ENCODE measurements around the gene VRK1.

VRK1 gene

DNA sequence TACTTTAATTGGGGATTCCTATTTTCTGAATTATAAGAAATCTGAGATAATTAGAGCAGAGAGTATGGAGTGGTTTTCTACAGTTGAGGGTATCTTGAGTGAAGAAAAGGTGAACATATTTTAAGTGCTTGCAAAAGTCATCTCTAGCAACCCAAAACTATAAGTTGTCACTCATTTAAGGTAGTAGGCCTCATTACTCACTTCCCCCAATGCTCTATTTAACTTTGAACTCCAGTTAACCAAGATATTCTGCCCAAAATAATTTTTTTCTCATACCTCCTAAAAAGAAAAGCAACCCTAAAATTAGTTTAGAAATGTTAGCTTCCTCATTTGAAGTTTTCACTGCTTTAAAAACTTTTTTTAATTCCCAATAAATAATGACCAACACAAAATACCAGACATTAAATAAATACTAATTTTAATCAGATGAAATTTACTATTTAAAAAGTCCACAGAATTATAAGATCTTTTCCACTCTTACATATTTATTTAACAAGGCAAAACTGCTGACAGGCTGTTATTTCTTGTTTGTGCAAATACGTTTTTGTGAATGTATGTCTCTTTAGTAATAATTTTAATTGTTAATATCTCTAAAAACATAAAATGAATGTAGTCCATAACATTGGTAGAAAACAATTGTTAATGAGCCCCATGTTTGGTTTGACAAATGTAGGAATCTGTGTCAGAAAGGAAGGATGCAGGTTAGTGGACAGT lies 47.8 kb downstream of the VRK1 start:
- peaks cover 15% of the 10 kb centered on the region; the same call in 1 of the 2 replicates for H3K79me2 ChIP-seq (ENCODE audit: insufficient read depth, low read length)
- no peaks in the 10 kb centered on the region for H3K27me3 ChIP-seq (ENCODE audit: insufficient read depth, low read length, poor library complexity, severe bottlenecking)
- no peaks in the 10 kb centered on the region for H3K9me3 ChIP-seq (ENCODE audit: insufficient read depth, low read depth, low read length)
- no peaks in the 10 kb centered on the region for H4K20me1 ChIP-seq (ENCODE audit: insufficient read depth, low read length, poor library complexity, severe bottlenecking)
- TF ChIP-seq EZH2phosphoT487 (IDR thresholded peaks at IDR 0.05; ENCODE audit: borderline replicate concordance) = no peak
- TF ChIP-seq, protein P1, sequence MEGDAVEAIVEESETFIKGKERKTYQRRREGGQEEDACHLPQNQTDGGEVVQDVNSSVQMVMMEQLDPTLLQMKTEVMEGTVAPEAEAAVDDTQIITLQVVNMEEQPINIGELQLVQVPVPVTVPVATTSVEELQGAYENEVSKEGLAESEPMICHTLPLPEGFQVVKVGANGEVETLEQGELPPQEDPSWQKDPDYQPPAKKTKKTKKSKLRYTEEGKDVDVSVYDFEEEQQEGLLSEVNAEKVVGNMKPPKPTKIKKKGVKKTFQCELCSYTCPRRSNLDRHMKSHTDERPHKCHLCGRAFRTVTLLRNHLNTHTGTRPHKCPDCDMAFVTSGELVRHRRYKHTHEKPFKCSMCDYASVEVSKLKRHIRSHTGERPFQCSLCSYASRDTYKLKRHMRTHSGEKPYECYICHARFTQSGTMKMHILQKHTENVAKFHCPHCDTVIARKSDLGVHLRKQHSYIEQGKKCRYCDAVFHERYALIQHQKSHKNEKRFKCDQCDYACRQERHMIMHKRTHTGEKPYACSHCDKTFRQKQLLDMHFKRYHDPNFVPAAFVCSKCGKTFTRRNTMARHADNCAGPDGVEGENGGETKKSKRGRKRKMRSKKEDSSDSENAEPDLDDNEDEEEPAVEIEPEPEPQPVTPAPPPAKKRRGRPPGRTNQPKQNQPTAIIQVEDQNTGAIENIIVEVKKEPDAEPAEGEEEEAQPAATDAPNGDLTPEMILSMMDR (conservative IDR thresholded peaks at IDR 0.05; ENCODE audit: low read length) = no peak
- no peaks in the 10 kb centered on the region for H3F3A ChIP-seq (ENCODE audit: low read depth)
- no peak overlapping the region for H2AFZ ChIP-seq (ENCODE audit: low read length)
- H3K36me3 ChIP-seq (ENCODE audit: insufficient read depth, low read length) = peaks cover 62% of the 10 kb centered on the region
- no peak overlapping the region for H3K4me2 ChIP-seq (ENCODE audit: low read depth, low read length, poor library complexity, severe bottlenecking)
- H3K9me2 ChIP-seq (replicated peaks; ENCODE audit: low read depth, low read length) = no peaks in the 10 kb centered on the region
- H3K9ac ChIP-seq (ENCODE audit: low read depth, low read length, poor library complexity, severe bottlenecking) = no peak overlapping the region
- H3K4me3 ChIP-seq (ENCODE audit: low read length, poor library complexity, severe bottlenecking) = no peak overlapping the region
- H3K4me1 ChIP-seq (ENCODE audit: insufficient read depth, low read length, poor library complexity, severe bottlenecking) = no peaks in the 10 kb centered on the region

DNA sequence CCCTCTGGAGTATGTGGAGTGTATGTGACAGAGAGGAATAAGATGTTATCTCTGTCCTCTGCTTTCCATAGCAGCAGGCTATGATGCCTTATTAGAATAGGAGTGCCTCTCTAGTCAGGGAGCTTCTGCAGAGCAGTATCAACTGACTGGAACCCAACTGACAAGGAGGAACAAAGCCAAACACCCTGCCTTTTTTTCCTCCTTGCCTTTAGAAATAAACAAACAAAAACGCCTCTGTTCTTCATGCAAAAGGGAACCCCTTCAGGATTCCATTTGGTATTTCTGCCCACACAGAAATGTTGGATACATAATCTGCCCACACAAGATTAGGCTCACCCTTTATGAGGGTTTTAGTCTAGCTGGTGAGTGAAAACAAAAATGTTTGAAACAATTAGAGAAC lies 50.3 kb downstream of the VRK1 start:
- Histone ChIP-seq H3F3A (ENCODE audit: low read depth) (no peaks in the 10 kb centered on the region), H3K4me1 (ENCODE audit: insufficient read depth, low read length, poor library complexity, severe bottlenecking) (no peaks in the 10 kb centered on the region), H3K9me2 (replicated peaks; ENCODE audit: low read depth, low read length) (no peaks in the 10 kb centered on the region), H3K4me2 (ENCODE audit: low read depth, low read length, poor library complexity, severe bottlenecking) (no peak overlapping the region), H3K79me2 (ENCODE audit: insufficient read depth, low read length) (peaks cover 12% of the 10 kb centered on the region; the same call in 1 of the 2 replicates), H3K36me3 (ENCODE audit: insufficient read depth, low read length) (peaks cover 52% of the 10 kb centered on the region), H2AFZ (ENCODE audit: low read length) (no peak overlapping the region), H3K4me3 (ENCODE audit: low read length, poor library complexity, severe bottlenecking) (no peak overlapping the region), H3K9me3 (ENCODE audit: insufficient read depth, low read depth, low read length) (no peaks in the 10 kb centered on the region), H3K27me3 (ENCODE audit: insufficient read depth, low read length, poor library complexity, severe bottlenecking) (no peaks in the 10 kb centered on the region), H3K9ac (ENCODE audit: low read depth, low read length, poor library complexity, severe bottlenecking) (no peak overlapping the region), H4K20me1 (ENCODE audit: insufficient read depth, low read length, poor library complexity, severe bottlenecking) (no peaks in the 10 kb centered on the region)
- TF ChIP-seq, protein P1 (conservative IDR thresholded peaks at IDR 0.05; ENCODE audit: low read length) = no peak
- TF ChIP-seq EZH2phosphoT487 (IDR thresholded peaks at IDR 0.05; ENCODE audit: borderline replicate concordance) = no peak

DNA sequence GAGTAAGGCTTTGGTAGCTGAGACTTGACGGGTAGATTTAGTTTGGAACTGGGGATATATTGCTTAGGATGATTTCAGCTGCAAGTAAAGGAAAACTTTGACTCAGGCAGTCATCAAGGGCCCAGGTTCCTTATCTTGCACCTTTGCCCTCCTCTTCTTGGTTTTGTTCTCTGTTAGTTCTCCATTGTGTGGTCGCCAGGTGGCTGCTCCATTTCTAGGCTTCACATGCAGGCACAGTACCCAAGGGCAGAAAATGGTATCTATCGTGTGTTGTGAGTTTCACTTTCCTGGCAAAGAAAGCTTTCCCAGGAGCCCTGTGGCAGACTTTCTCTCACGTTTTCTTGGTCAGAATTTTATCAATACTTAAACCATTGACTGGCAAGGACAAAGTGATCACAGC lies 50.8 kb downstream of the VRK1 start:
- H3K9me2 ChIP-seq (replicated peaks; ENCODE audit: low read depth, low read length) = no peaks in the 10 kb centered on the region
- H3K36me3 ChIP-seq (ENCODE audit: insufficient read depth, low read length) = peaks cover 48% of the 10 kb centered on the region
- H3F3A ChIP-seq (ENCODE audit: low read depth) = no peaks in the 10 kb centered on the region
- H3K4me2 ChIP-seq (ENCODE audit: low read depth, low read length, poor library complexity, severe bottlenecking) = no peak overlapping the region
- H3K4me1 ChIP-seq (ENCODE audit: insufficient read depth, low read length, poor library complexity, severe bottlenecking) = no peaks in the 10 kb centered on the region
- no peaks in the 10 kb centered on the region for H3K27me3 ChIP-seq (ENCODE audit: insufficient read depth, low read length, poor library complexity, severe bottlenecking)
- H3K9ac ChIP-seq (ENCODE audit: low read depth, low read length, poor library complexity, severe bottlenecking) = no peak overlapping the region
- H3K9me3 ChIP-seq (ENCODE audit: insufficient read depth, low read depth, low read length) = no peaks in the 10 kb centered on the region
- H3K4me3 ChIP-seq (ENCODE audit: low read length, poor library complexity, severe bottlenecking) = no peak overlapping the region
- H2AFZ ChIP-seq (ENCODE audit: low read length) = no peak overlapping the region
- peaks cover 1% of the 10 kb centered on the region for H4K20me1 ChIP-seq (ENCODE audit: insufficient read depth, low read length, poor library complexity, severe bottlenecking)
- no peak for TF ChIP-seq EZH2phosphoT487 (IDR thresholded peaks at IDR 0.05; ENCODE audit: borderline replicate concordance)
- TF ChIP-seq, protein P1 (conservative IDR thresholded peaks at IDR 0.05; ENCODE audit: low read length) = no peak
- peaks cover 6% of the 10 kb centered on the region; the same call in 1 of the 2 replicates for H3K79me2 ChIP-seq (ENCODE audit: insufficient read depth, low read length)

Measured in Loucy (cell line).